MM.1S (cell line): Measurements from ENCODE around the gene MAPRE3.

Source experiments
- CTCF ChIP-seq: fragments of 300-600 bp; sonication (generic); IDR thresholded peaks from 2 replicates; pipeline ENCODE4 v1.5.1; 2016; ENCODE audit warnings: antibody characterized with exemption, low read length, mixed read lengths
- EZH2 ChIP-seq: fragments of 300-600 bp; sonication (generic); optimal IDR thresholded peaks from 2 replicates; pipeline ENCODE3; 2017; ENCODE audit warnings: low read depth, mild to moderate bottlenecking, antibody characterized with exemption, low read length, mixed read lengths
- EZH2phosphoT487 ChIP-seq: fragments of 300-600 bp; sonication (generic); IDR thresholded peaks from 2 replicates; pipeline ENCODE4 v1.6.1; 2018; ENCODE audit warnings: antibody characterized with exemption, low read length

GRCh38 chr2:26971911-26972786 is 1.7 kb downstream of the MAPRE3 start:
- TF ChIP-seq CTCF (no peak), EZH2 (no peak), EZH2phosphoT487 (no peak)
